Mesendoderm (in vitro differentiated cells): ENCODE measurements around the gene OR4D10.
"Not testable (repeated sequence)": the region's sequence is repeated elsewhere in the genome, so short reads cannot be mapped to it uniquely, and the experiment has no call there.

Source experiments
- DNase-seq: peaks from one replicate; pipeline ENCODE4 v3.0.0; 2013
- H2AK5ac ChIP-seq: 2 replicates; pipeline ENCODE4 v1.6.1; 2013; ENCODE audit warnings: low read length, inconsistent platforms
- H2BK120ac ChIP-seq: 2 replicates; pipeline ENCODE4 v1.6.1; 2013; ENCODE audit warnings: low read depth, mild to moderate bottlenecking, low read length, moderate library complexity, mixed read lengths
- H2BK15ac ChIP-seq: replicated peaks from 2 replicates; pipeline ENCODE4 v1.6.1; 2013; ENCODE audit warnings: low read depth, mild to moderate bottlenecking, moderate library complexity
- H2BK5ac ChIP-seq: 2 replicates; pipeline ENCODE4 v1.6.1; 2013; ENCODE audit warnings: low read length, inconsistent platforms
- H3K18ac ChIP-seq: 2 replicates; pipeline ENCODE4 v1.6.1; 2013; ENCODE audit warnings: mild to moderate bottlenecking, low read length, mixed read lengths
- H3K23ac ChIP-seq: one replicate; pipeline ENCODE4 v1.6.1; 2013; ENCODE audit warnings: low read length
- H3K27ac ChIP-seq: 2 replicates; pipeline ENCODE4 v1.5.1; 2013; ENCODE audit warnings: low read depth, mild to moderate bottlenecking, inconsistent platforms, low read length, moderate library complexity
- H3K27me3 ChIP-seq: 2 replicates; pipeline ENCODE4 v1.6.1; 2013; ENCODE audit warnings: low read length, control low read depth, mild to moderate bottlenecking, inconsistent platforms; ENCODE audit not compliant: insufficient read depth, poor library complexity
- H3K36me3 ChIP-seq: 2 replicates; pipeline ENCODE4 v1.6.1; 2013; ENCODE audit warnings: low read length, inconsistent platforms; ENCODE audit not compliant: control insufficient read depth, insufficient read depth
- H3K4ac ChIP-seq: one replicate; pipeline ENCODE4 v1.6.1; 2013; ENCODE audit warnings: low read depth, mild to moderate bottlenecking, low read length, moderate library complexity
- H3K4me1 ChIP-seq: 2 replicates; pipeline ENCODE4 v1.6.1; 2013; ENCODE audit warnings: low read depth, low read length, inconsistent platforms; ENCODE audit not compliant: control insufficient read depth
- H3K4me2 ChIP-seq: 2 replicates; pipeline ENCODE4 v1.6.1; 2013; ENCODE audit warnings: low read length
- H3K4me3 ChIP-seq: 2 replicates; pipeline ENCODE4 v1.5.1; 2013; ENCODE audit warnings: mild to moderate bottlenecking, low read length
- H3K56ac ChIP-seq: one replicate; pipeline ENCODE4 v1.6.1; 2013; ENCODE audit warnings: low read length
- H3K79me1 ChIP-seq: 2 replicates; pipeline ENCODE4 v1.6.1; 2013; ENCODE audit warnings: low read length, inconsistent platforms
- H3K79me2 ChIP-seq: 2 replicates; pipeline ENCODE4 v1.6.1; 2013; ENCODE audit warnings: mild to moderate bottlenecking, low read length; ENCODE audit not compliant: control insufficient read depth, insufficient read depth
- H3K9ac ChIP-seq: 2 replicates; pipeline ENCODE4 v1.6.1; 2013; ENCODE audit warnings: low read length, inconsistent platforms
- H4K5ac ChIP-seq: one replicate; pipeline ENCODE4 v1.6.1; 2013; ENCODE audit warnings: low read length
- H4K8ac ChIP-seq: one replicate; pipeline ENCODE4 v1.6.1; 2013; ENCODE audit warnings: low read depth, mild to moderate bottlenecking, control low read depth, low read length, moderate library complexity
- WGBS: extraction: QIAGEN DNeasy Blood & Tissue Kit; methylation state at CpG from one replicate; pipeline ENCODE4 v1.1.7; 2013; ENCODE audit warnings: low lambda C conversion rate, missing lambda C conversion rate; ENCODE audit not compliant: insufficient coverage; ENCODE audit errors: extremely low coverage; 5-methylcytosine and 5-hydroxymethylcytosine counted together

The OR4D10 gene

DNA sequence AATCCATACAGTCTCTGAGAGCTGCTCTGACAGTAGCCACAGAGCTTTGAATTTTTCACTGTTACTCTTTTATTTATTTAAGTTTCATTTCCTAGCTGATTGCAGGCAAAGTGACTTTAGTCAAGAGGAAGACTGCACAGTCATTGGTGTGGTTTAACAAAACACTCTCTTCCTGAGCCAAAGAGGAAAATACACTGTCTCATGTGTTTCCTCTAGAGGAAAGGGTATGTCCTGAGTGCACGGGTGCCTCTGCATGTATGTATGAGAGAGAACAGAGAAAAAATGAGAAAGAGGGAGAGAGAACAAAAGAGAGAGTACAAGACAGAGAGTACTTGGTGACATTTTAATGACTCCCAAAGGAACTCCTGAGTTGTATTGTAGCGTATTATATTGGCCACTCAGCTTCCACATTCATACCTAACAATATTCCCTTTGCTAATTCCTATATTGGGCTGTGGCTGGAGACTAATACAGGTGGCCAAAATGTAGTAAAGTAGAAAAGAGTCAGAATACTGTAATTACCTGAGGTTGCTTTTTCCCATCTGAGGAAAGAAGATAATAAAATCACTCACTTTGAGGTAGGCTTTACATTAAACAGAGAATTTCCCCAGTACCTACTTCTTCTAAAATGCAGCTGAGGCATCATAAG is 38.0 kb downstream of the OR4D10 start, which contains the start of gene OR4D9:
Gene OR4D9 (plus strand): TSS at position 599 of the 649 bp plus-strand sequence. CDS start 3,374 bp downstream, outside the sequence.
- H3K9ac ChIP-seq, result no peak within 1 kb of the TSS
- no peaks in the 10 kb centered on the region for H3K36me3 ChIP-seq
- H3K4me2 ChIP-seq, result no peak within 1 kb of the TSS
- no peak for DNase-seq
- no peak within 1 kb of the TSS for H3K23ac ChIP-seq
- H3K4me3 ChIP-seq, result no peak within 1 kb of the TSS
- WGBS, result no CpG with 5 or more reads among the region's 2 CpGs
- no peaks in the 10 kb centered on the region for H3K79me1 ChIP-seq
- H3K27me3 ChIP-seq, result no peaks in the 10 kb centered on the region
- no peak within 1 kb of the TSS for H2BK5ac ChIP-seq
- no peak within 1 kb of the TSS for H4K5ac ChIP-seq
- H2AK5ac ChIP-seq, result no peak within 1 kb of the TSS
- H3K27ac ChIP-seq, result no peak within 1 kb of the TSS
- no peak within 1 kb of the TSS for H3K18ac ChIP-seq
- no peak within 1 kb of the TSS for H3K4ac ChIP-seq
- no peak within 1 kb of the TSS for H3K56ac ChIP-seq
- H3K79me2 ChIP-seq, result no peaks in the 10 kb centered on the region
- no peak within 1 kb of the TSS for H2BK120ac ChIP-seq
- H3K4me1 ChIP-seq, result no peaks in the 10 kb centered on the region
- no peak within 1 kb of the TSS for H2BK15ac ChIP-seq
- no peak within 1 kb of the TSS for H4K8ac ChIP-seq

DNA sequence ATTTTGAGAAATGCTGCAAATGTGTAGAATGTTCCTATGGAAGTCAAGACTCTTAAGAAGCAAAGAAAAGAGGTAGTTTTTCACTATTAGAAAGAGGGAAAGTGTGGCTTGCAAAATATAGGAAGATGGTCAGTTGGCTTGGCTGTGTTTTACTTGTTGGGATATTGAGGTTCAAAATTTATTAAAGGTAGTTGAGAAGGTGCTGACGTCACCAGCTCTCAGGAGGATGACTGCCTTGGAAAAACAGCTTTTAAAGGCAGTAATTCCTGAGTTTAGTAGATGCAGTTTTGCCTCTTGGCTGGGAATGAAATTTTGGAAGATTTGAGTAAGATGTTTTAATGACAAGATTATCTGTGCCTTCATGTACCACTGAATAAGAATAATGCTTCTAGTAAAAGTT is 38.6 kb downstream of the OR4D10 start:
- no peak overlapping the region for H3K4me3 ChIP-seq
- H3K18ac ChIP-seq, result no peak overlapping the region
- H3K4me2 ChIP-seq, result no peak overlapping the region
- no peak overlapping the region for H2AK5ac ChIP-seq
- no peak overlapping the region for H2BK5ac ChIP-seq
- no peak overlapping the region for H4K5ac ChIP-seq
- H2BK15ac ChIP-seq, result no peak overlapping the region
- no peak overlapping the region for H3K9ac ChIP-seq
- H3K79me2 ChIP-seq, result no peaks in the 10 kb centered on the region
- H4K8ac ChIP-seq, result no peak overlapping the region
- no peaks in the 10 kb centered on the region for H3K36me3 ChIP-seq
- no peaks in the 10 kb centered on the region for H3K79me1 ChIP-seq
- no peak overlapping the region for H2BK120ac ChIP-seq
- no peak overlapping the region for H3K4ac ChIP-seq
- DNase-seq, result no peak
- no peaks in the 10 kb centered on the region for H3K27me3 ChIP-seq
- no CpG with 5 or more reads among the region's 1 CpG for WGBS
- no peaks in the 10 kb centered on the region for H3K4me1 ChIP-seq
- H3K56ac ChIP-seq, result no peak overlapping the region
- no peak overlapping the region for H3K23ac ChIP-seq
- no peak overlapping the region for H3K27ac ChIP-seq

DNA sequence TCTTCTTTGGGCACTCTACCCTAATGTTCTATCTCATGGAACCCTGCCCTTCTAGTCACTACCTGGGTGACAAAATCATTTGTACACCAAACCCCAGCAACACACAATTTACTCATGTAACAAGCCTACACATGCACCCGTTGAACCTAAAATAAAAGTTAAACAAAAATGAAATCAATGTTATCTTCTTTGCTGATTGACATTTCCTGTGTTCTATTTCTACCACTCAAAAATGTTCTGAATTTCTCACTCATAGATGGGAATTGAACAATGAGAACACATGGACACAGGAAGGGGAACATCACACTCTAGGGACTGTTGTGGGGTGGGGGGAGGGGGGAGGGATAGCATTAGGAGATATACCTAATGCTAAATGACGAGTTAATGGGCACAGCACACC is 47.0 kb downstream of the OR4D10 start:
- not testable (repeated sequence) for H2BK15ac ChIP-seq, H3K4me3 ChIP-seq, H3K36me3 ChIP-seq, H3K79me2 ChIP-seq, H3K56ac ChIP-seq, H2AK5ac ChIP-seq, H3K79me1 ChIP-seq, H3K27ac ChIP-seq, H2BK120ac ChIP-seq, H3K4ac ChIP-seq, DNase-seq, H4K8ac ChIP-seq, H4K5ac ChIP-seq, H3K9ac ChIP-seq, H3K27me3 ChIP-seq, H3K23ac ChIP-seq, H3K4me2 ChIP-seq, H2BK5ac ChIP-seq, H3K4me1 ChIP-seq, H3K18ac ChIP-seq
- WGBS, result no CpG with 5 or more reads among the region's 2 CpGs

DNA sequence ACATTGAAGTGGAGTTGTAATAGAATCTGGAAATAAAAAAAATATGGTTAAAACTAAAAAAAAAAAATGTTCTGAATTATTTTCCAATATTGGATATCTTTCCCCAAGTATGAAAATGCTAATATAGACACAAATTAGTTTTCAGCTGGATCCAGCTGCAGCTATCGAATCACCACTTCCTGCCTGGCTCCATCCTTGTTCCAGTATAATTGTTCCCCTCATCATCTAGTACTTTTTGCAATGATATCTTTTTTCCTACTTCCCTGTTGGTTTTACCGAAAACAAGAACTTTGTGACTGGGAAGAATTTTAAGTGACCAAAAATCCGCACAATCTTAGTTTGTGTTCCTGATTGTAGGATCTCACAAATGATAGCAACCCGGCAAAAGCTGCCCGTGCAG is 47.6 kb downstream of the OR4D10 start:
- Histone ChIP-seq H3K79me2 (no peaks in the 10 kb centered on the region), H3K79me1 (no peaks in the 10 kb centered on the region), H3K56ac (no peak overlapping the region), H3K36me3 (no peaks in the 10 kb centered on the region), H3K4me3 (no peak overlapping the region), H3K18ac (no peak overlapping the region), H3K27ac (no peak overlapping the region), H3K23ac (no peak overlapping the region), H2BK5ac (no peak overlapping the region), H3K9ac (no peak overlapping the region), H2AK5ac (no peak overlapping the region), H4K8ac (no peak overlapping the region), H3K27me3 (no peaks in the 10 kb centered on the region), H3K4me1 (no peaks in the 10 kb centered on the region), H2BK15ac (no peak overlapping the region), H2BK120ac (no peak overlapping the region), H4K5ac (no peak overlapping the region), H3K4me2 (no peak overlapping the region), H3K4ac (no peak overlapping the region)
- WGBS, result no CpG with 5 or more reads among the region's 5 CpGs
- no peak for DNase-seq

DNA sequence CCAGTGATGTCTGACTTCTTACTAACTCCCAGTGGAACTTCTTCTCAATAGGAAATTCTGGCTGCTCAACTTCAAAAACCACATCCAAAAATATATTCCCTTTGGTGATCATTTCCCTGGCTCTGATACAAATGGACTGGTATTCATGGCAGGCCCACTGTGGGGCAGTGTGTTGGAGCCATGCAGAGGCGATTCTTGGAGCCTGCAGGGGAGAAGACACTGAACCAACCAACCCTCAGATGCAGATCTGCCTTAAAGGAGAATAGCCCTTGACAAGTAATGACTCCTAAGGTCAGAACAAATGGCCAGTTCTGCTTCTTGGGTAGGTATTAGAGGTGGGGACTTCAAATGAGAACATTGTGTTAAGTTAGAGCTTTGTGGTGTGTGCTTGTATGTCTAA is 50.4 kb downstream of the OR4D10 start:
- Histone ChIP-seq H3K4ac (no peak overlapping the region), H3K27me3 (no peaks in the 10 kb centered on the region), H3K79me1 (no peaks in the 10 kb centered on the region), H2BK5ac (no peak overlapping the region), H3K18ac (no peak overlapping the region), H2BK15ac (no peak overlapping the region), H3K79me2 (no peaks in the 10 kb centered on the region), H2AK5ac (no peak overlapping the region), H4K8ac (no peak overlapping the region), H3K4me2 (no peak overlapping the region), H3K4me1 (peaks cover 2% of the 10 kb centered on the region), H4K5ac (no peak overlapping the region), H3K27ac (no peak overlapping the region), H3K56ac (no peak overlapping the region), H3K23ac (no peak overlapping the region), H3K9ac (no peak overlapping the region), H3K4me3 (no peak overlapping the region), H3K36me3 (no peaks in the 10 kb centered on the region), H2BK120ac (no peak overlapping the region)
- no CpG with 5 or more reads among the region's 1 CpG for WGBS
- DNase-seq, result peak; percentile 31

GRCh38 chr11:59528711-59529110 is 55.6 kb downstream of the OR4D10 start:
- Histone ChIP-seq H2BK15ac (no peak overlapping the region), H4K8ac (no peak overlapping the region), H2AK5ac (no peak overlapping the region), H3K27me3 (no peaks in the 10 kb centered on the region), H3K4me3 (no peak overlapping the region), H3K27ac (no peak overlapping the region), H3K23ac (no peak overlapping the region), H3K9ac (no peak overlapping the region), H3K18ac (no peak overlapping the region), H3K4me1 (peaks cover 5% of the 10 kb centered on the region), H2BK120ac (no peak overlapping the region), H3K36me3 (no peaks in the 10 kb centered on the region), H3K4ac (no peak overlapping the region), H3K56ac (peak overlapping the region; percentile 10), H4K5ac (no peak overlapping the region), H3K79me1 (no peaks in the 10 kb centered on the region), H2BK5ac (no peak overlapping the region), H3K4me2 (no peak overlapping the region), H3K79me2 (no peaks in the 10 kb centered on the region)
- no CpG with 5 or more reads among the region's 7 CpGs for WGBS
- DNase-seq, result no peak
